22Rv1 (cell line): ENCODE data around the gene ID4.

Experiments used
- ZFX ChIP-seq: fragments of 450-650 bp; IDR thresholded peaks from 2 replicates; pipeline ENCODE4 v1.6.1; 2017; ENCODE audit warnings: antibody characterized with exemption, borderline replicate concordance
- TF ChIP-seq, protein P1 (sequence below): fragments of 450-650 bp; IDR thresholded peaks from 2 replicates; pipeline ENCODE4 v1.5.1; 2017; ENCODE audit warnings: mild to moderate bottlenecking

DNA sequence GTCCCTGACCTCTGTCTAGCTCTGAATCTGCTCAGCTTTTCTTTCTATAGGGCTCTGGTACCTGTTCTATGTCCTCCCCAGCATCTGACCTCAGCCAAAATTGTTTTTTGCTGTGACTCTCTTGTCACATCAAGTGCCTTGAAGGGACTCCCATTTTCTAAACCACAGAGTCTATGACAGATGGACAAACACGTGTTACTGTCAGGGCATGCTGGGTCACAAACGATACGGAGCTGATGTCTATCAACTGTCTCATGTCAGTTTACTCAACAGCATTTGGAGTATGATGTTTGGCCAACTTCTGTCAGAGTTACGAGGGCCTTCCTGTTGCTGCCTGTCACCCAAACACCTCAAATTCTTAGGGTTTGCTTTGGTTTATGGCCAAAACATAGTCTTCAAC is 20.5 kb downstream of the ID4 start:
- TF ChIP-seq, protein P1, sequence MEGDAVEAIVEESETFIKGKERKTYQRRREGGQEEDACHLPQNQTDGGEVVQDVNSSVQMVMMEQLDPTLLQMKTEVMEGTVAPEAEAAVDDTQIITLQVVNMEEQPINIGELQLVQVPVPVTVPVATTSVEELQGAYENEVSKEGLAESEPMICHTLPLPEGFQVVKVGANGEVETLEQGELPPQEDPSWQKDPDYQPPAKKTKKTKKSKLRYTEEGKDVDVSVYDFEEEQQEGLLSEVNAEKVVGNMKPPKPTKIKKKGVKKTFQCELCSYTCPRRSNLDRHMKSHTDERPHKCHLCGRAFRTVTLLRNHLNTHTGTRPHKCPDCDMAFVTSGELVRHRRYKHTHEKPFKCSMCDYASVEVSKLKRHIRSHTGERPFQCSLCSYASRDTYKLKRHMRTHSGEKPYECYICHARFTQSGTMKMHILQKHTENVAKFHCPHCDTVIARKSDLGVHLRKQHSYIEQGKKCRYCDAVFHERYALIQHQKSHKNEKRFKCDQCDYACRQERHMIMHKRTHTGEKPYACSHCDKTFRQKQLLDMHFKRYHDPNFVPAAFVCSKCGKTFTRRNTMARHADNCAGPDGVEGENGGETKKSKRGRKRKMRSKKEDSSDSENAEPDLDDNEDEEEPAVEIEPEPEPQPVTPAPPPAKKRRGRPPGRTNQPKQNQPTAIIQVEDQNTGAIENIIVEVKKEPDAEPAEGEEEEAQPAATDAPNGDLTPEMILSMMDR: no peak
- TF ChIP-seq ZFX: no peak
